SK-N-SH (cell line): ENCODE results near the gene B4GALNT1.
"Not testable (repeated sequence)": the region's sequence is repeated elsewhere in the genome, so short reads cannot be mapped to it uniquely, and the experiment has no call there.

Experiments used
- POLR2AphosphoS5 ChIP-seq: IDR thresholded peaks from 2 replicates; pipeline ENCODE4 v1.6.1; 2012; ENCODE audit warnings: low read depth, low read length
- YY1 ChIP-seq: IDR thresholded peaks from 2 replicates; pipeline ENCODE4 v1.4.0; 2012; ENCODE audit warnings: low read depth, mild to moderate bottlenecking
- TF ChIP-seq, protein P1 (sequence below): IDR thresholded peaks from 2 replicates; pipeline ENCODE4 v1.4.0; 2012; ENCODE audit warnings: low read depth, borderline replicate concordance
- TF ChIP-seq, protein P2 (sequence below): fragments of 200-600 bp; sonication (generic); IDR thresholded peaks from 2 replicates; pipeline ENCODE4 v1.6.1; 2017; ENCODE audit warnings: antibody characterized with exemption, mild to moderate bottlenecking, moderate library complexity

GRCh38 chr12:57636731-57637130, 3.7 kb upstream of the B4GALNT1 start:
- TF ChIP-seq YY1, POLR2AphosphoS5: not testable (repeated sequence)
- TF ChIP-seq, protein P1, sequence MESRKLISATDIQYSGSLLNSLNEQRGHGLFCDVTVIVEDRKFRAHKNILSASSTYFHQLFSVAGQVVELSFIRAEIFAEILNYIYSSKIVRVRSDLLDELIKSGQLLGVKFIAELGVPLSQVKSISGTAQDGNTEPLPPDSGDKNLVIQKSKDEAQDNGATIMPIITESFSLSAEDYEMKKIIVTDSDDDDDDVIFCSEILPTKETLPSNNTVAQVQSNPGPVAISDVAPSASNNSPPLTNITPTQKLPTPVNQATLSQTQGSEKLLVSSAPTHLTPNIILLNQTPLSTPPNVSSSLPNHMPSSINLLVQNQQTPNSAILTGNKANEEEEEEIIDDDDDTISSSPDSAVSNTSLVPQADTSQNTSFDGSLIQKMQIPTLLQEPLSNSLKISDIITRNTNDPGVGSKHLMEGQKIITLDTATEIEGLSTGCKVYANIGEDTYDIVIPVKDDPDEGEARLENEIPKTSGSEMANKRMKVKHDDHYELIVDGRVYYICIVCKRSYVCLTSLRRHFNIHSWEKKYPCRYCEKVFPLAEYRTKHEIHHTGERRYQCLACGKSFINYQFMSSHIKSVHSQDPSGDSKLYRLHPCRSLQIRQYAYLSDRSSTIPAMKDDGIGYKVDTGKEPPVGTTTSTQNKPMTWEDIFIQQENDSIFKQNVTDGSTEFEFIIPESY: not testable (repeated sequence)
- TF ChIP-seq, protein P2, sequence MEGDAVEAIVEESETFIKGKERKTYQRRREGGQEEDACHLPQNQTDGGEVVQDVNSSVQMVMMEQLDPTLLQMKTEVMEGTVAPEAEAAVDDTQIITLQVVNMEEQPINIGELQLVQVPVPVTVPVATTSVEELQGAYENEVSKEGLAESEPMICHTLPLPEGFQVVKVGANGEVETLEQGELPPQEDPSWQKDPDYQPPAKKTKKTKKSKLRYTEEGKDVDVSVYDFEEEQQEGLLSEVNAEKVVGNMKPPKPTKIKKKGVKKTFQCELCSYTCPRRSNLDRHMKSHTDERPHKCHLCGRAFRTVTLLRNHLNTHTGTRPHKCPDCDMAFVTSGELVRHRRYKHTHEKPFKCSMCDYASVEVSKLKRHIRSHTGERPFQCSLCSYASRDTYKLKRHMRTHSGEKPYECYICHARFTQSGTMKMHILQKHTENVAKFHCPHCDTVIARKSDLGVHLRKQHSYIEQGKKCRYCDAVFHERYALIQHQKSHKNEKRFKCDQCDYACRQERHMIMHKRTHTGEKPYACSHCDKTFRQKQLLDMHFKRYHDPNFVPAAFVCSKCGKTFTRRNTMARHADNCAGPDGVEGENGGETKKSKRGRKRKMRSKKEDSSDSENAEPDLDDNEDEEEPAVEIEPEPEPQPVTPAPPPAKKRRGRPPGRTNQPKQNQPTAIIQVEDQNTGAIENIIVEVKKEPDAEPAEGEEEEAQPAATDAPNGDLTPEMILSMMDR: not testable (repeated sequence)
